ENCODE data around the gene CPT1C.
"Not testable (repeated sequence)": the region's sequence is repeated elsewhere in the genome, so short reads cannot be mapped to it uniquely, and the experiment has no call there.

CPT1C gene

DNA sequence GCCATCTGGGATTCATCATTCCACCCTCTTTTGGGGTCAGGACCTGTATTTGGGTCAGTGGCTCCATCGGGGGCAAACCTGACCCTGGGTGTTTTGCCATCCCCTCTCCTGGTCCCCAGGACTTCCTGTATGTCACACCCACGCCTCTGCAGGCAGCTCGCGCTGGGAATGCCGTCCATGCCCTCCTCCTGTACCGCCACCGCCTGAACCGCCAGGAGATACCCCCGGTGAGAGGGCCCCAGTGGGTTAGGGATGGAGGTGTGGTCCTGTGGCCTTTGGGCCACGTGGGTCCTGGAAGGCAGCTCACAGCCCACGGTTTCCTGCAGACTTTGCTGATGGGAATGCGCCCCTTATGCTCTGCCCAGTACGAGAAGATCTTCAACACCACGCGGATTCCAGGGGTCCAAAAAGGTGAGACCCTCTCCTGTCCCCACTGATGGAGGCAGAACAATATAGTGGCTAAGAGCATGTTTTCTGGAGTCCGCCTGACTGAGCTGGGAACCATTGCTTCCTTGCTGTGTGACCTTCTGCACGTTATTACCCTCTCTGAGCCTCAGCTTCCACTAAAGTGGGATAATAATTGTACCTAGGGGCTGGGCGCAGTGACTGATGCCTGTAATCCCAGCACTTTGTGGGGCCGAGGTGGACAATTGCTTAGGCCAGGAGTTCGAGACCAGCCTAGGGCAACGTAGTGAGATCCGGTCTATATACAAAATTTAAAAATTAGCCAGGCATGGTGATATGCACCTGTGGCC, 14.1 kb downstream of the CPT1C start:
- ATAC-seq (no peak), DNase-seq (no peak)

- DNase-seq (no peak), ATAC-seq (no peak)
These were observed 15.0 kb downstream of the CPT1C start for GRCh38 chr19:49705919-49706318.

DNA sequence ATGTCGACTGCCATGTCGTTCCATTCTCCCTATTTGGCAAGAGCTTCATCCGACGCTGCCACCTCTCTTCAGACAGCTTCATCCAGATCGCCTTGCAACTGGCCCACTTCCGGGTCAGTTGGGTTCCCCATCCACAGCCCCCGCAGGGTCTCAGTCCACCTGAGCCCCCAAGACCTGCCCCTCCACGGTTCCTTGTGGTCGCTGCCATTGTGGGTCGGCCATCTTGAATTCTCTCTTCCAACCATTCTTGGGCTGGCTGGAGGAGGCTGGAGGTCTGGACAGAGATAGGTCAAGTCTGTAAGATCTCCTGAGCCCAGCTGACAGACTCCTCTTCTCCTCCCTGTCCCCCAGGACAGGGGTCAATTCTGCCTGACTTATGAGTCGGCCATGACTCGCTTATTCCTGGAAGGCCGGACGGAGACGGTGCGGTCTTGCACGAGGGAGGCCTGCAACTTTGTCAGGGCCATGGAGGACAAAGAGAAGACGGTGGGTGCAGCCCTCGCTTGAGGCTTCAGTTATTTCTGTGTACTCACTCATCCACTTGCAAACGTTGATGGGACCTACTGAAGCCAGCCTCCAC, 19.5 kb downstream of the CPT1C start:
- ATAC-seq (no peak), DNase-seq (no peak)

- ATAC-seq (no peak), DNase-seq (no peak)
These were observed 21.5 kb downstream of the CPT1C start for GRCh38 chr19:49712397-49712859.

GRCh38 chr19:49713236-49713845, 22.4 kb downstream of the CPT1C start:
- ATAC-seq = no peak
- no peak for DNase-seq

DNA sequence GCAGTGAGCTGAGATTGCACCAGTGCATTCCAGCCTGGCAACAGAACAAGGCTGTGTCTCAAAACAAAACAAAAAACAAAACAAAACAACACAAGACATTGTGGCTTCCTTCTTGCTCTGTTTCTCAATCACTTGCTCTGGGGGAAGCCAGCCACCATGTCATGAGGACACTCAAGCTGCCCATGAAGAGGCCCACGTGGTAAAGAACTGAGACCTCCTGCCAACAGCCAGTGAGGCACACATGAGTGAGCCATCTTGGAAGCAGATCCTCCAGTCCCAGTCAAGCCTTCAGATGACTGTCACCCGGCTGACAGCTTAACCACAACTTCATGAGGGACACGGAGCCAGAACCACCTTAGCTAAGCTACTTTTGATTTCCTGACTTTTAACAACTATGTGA, 25.2 kb downstream of the CPT1C start:
- DNase-seq = no peak
- ATAC-seq = no peak

GRCh38 chr19:49718511-49718910, 27.6 kb downstream of the CPT1C start:
- DNase-seq (no peak), ATAC-seq (no peak)

DNA sequence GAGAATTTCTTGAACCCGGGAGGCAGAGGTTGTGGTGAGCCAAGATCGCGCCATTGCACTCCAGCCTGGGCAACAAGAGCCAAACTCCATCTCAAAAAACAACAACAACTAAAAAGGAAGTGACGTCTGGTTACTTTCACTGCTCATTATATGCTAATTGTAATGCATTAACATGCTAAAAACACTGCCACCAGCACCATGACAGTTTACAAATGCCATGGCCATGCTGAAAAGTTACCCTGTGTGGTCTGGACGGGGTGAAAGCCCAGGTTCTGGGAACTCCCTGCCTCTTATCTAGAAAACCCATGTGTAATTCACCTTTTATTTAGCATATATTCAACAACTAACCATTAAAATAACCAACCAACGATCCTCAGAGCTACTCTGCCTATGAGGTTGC, 28.1 kb downstream of the CPT1C start:
- DNase-seq (no peak), ATAC-seq (no peak)

DNA sequence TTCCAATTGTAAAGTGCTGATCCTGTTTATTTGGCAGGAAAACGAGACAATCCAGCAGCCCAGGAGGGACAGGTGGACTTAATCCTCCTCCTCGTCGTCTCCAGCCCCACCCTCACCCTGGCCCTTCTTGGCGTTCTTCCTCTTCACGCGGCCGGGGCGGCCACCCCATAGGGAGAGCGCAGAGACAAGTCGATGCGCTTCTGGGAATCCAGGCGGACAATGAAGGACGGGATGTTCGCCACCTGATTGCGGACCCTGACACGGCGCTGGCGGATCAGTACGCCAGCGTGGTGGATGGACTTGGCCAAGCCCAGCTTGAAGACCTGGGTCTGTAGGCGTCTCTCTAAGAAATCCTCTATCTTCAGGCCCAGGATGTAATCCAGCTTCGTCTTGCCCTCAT, 28.5 kb downstream of the CPT1C start:
- not testable (repeated sequence) for ATAC-seq

GRCh38 chr19:49727217-49728030, 36.5 kb downstream of the CPT1C start:
- no peak for ATAC-seq
- DNase-seq = no peak

More for the DNA sequence above, 28.5 kb downstream of the CPT1C start:
- DNase-seq = not testable (repeated sequence)

- no peak for ATAC-seq
- no peak for DNase-seq
These were observed 39.2 kb downstream of the CPT1C start for GRCh38 chr19:49730166-49730565.

GRCh38 chr19:49738268-49738667, 47.4 kb downstream of the CPT1C start:
- ATAC-seq (no peak), DNase-seq (no peak)

- no peak for DNase-seq
- no peak for ATAC-seq
These were observed 48.2 kb downstream of the CPT1C start for GRCh38 chr19:49739098-49739497.

DNA sequence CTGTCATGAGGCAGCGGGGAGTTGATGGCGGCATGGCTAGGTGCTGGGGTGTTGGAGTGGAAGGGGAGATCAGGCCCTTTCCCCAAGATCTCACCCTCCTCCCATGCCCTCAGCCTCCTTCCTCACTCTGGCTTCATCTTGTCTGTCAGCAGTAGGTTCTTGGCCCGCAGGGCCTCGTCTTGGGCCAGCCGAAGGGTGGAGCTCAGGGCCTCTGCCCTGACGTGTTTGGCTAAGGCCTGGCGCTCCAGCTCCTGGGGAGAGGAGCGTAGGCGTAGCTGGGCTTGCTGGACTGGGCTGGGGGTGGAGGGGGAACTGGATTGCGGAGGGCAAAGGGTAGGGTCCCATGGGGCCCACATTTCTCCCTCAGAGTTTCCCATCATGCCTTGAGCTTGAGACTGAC, 49.0 kb downstream of the CPT1C start:
- DNase-seq (no peak), ATAC-seq (no peak)

- ATAC-seq = no peak
- DNase-seq = no peak
These were observed 50.4 kb downstream of the CPT1C start for GRCh38 chr19:49741210-49741844.

DNA sequence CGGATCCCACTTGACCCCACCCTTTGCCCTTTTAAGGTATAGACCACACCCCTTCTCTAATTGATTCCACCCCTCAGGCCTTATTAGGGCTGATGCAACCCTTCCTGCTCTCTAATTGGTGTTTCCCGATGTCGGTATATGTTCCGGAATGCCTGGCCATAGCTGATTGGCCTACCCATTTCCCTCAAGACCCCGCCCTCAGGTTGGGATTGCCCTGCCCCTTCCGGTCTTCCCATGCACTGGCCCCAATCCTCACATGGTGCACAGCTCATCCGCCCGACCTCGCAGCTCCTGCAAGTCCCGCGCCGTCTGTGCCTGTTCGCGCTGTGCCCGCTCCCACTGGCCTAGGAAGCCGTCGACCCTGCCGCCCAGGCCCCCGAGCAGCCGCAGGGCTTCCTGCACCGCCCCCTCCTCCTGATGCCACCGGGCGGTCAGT, 54.0 kb downstream of the CPT1C start:
- ATAC-seq (no peak), DNase-seq (no peak)

- ATAC-seq (peak; percentile 62), DNase-seq (peak; percentile 69)
These were observed 55.5 kb downstream of the CPT1C start for GRCh38 chr19:49746206-49746958.

- ATAC-seq = peak; percentile 14
- no peak for DNase-seq
These were observed 58.3 kb downstream of the CPT1C start for GRCh38 chr19:49749055-49749716.

DNA sequence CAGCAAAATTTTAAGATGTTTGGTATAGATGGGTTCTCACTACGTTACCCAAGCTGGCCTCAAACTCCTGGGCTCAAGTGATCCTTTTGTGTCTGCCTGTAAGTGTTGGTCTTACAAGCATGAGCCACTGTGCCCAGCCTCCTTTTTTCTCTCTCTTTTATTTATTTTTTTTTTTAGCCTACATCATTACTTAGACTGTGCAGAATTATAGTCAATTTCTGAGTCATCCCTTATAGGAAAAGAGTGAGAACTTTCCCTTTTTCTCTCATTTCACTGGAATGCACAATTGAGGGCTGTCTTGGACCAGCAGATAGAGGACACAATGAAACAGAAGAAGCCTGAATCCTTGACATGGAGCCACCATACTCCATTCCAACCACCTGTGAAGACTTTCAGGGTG, 58.9 kb downstream of the CPT1C start:
- ATAC-seq (no peak), DNase-seq (no peak)

GRCh38 chr19:49752701-49753100, 61.8 kb downstream of the CPT1C start:
- ATAC-seq (no peak), DNase-seq (no peak)

DNA sequence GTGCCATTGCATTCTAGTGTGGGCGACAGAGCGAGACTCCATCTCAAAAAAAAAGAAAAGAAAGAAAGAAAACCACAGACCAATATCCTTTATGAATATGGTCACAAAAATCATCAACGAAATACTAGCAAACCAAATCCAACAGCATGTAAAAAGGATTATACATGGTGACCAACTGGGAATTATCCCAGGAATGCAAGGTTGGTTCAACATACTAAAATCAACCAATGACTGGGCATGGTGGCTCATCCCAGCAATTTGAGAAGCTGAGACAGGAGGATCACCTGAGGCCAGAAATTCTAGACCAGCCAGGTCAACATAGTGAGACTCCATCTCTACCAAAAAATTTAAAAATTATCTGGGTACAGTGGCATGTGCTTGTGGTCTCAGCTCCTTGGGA, 65.0 kb downstream of the CPT1C start:
- DNase-seq (no peak), ATAC-seq (no peak)
